ENCODE results near the gene DAP.
"Not testable (repeated sequence)": the region's sequence is repeated elsewhere in the genome, so short reads cannot be mapped to it uniquely, and the experiment has no call there.

DAP gene

GRCh38 chr5:10733426-10733825 lies 27.6 kb downstream of the DAP start:
- no peak for DNase-seq

GRCh38 chr5:10731913-10732312 lies 29.1 kb downstream of the DAP start:
- no peak for DNase-seq

DNA sequence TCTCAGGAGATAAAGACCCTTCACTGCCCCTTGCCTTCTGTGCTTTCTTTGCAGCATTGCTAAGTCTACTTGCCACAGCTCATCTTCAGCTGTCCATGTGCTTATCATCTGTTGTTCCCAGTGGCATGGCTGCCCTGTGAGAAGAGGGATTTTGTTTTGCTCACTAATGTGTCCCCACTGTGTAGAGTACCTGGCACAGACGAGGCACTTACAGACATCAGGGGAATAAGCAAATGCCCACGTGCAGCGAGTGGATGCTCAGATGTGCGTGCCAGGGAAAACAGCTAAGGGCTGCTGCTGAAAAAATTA lies 31.0 kb downstream of the DAP start:
- DNase-seq: no peak

DNA sequence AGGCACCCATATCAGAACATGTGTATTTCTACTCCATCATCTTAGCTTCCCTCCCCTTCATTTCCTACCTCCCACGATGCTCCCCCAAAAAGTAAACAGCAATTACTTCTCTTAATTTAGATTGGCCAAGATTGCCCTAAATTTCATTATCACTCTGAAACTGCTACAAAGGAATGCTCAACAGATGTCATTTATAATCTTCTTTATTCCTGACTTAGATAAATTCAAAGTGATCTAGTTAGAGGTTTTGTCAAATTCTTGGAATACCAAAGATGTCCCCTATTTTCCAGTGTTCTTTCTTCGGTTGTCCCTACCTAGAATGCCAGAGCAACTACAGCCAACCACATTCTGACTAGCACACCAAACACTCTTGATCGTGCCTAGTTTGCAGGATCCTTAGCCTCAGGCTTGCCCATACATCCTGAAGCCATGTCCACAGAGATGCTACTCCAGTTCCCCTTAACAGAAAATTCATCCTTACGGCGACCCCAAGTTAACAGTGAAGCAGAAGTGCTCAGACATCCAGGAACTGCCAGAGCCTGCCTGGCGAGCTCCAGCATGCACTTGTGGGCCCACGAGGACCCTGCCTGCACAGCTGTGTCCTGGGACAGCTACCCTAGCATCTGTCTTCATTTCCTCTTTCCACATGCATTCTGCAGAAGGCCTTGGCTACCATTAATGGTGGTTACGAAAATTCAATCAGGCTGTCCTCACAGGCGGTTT lies 31.6 kb downstream of the DAP start:
- DNase-seq: no peak

- DNase-seq: no peak
Measured at GRCh38 chr5:10728679-10729078, 32.4 kb downstream of the DAP start.

GRCh38 chr5:10727861-10728260 lies 33.2 kb downstream of the DAP start:
- no peak for DNase-seq

DNA sequence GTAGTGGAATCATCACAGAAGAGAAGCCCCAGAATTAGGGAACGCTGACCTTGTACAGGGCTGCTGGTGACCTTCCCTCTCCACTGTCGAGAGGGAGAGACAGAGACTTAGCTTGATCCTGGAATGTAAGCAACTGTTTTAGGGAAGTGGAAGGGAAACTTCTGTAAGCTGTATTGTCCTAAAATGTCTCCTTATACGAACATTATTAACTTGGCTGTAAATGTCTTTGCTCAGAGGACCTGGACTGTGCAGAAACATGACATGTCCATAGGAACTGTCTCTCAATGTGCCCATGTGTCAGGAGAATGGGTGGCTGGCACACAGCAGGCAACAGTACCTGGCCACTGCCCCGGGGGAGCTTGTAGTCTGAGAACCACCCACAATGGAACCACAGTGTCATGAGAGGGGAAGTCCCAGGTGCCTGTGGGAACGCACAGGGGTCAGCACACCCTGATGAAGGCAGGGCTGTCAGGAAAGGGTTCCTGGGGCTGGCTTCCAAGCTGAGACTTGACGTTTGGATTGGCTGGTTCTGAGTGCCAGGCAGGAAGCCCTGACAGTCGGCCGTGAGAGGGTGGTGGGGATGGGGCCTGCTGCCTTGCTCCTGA lies 34.0 kb downstream of the DAP start:
- no peak for DNase-seq

DNA sequence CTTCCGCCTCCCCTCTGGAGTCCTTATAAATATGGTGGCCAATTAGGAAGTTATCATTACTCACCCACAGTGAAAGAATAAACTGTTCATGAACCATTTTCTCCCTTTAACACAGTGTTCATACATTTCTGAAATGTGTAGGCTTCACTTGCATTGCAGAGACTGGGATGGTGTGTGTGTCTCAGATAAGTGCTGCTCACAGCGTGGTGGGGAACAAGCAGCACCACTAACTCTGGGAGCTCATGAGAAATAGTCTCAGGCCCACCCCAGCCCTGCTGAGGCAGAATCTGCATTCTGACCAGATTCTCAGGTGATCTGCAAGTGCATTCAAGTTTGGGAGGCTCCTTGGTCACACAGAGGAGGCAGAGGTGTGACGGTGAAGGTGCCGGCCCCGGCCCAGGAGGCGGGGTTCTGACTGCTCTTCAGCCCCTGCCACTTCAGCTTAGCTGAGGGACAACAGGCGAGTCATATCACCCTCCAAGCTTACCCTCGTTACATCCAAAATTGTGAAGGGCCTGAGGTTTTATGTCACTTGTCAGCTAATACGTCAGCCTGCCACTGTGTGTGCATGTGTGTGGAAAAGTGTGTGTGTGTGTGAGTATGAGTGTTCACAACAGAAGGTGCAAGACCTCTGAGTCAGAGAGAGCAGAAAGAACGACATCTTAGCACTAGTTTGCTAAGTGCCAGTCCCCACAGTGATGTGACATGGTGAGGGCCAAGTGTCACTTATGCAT lies 34.7 kb downstream of the DAP start:
- DNase-seq: no peak

GRCh38 chr5:10725636-10726035 lies 35.4 kb downstream of the DAP start:
- no peak for DNase-seq

DNA sequence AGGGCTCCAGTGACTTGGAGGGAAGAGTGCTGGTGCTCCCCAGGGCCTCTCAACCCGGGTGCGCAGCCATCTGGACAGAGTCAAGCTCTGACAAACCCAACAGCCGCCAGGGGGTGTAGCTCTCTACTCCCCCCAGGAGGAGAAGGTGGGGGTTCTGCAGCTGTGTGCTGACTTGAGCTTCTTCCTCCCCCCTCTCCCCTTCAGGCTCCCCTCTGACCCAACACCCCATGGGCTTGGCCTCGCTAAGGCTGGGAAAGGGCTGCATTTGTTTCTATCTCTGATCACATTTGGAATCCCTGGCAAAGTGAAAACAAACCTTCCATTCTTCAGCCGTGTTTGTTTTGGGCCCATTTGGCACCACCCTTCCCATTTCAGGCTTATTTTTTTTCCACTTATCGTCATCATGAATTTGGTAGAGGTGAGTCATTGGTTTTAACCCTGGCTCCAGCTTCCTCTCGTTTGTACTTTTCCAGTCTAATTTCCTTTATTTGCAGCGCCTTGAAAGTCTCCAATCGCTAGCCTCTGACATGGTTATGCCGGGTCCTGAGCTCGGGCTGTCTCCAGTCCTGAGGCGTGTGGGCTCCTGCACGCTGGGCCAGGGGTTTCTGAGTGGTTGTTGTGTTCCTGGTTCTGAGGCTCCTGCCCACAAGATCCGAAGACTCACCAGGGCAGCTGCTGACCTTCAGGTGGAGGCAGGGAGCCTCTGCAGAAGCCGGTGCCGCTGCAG lies 36.1 kb downstream of the DAP start:
- DNase-seq: peak; percentile 55

GRCh38 chr5:10723514-10723913 lies 37.5 kb downstream of the DAP start:
- no peak for DNase-seq

GRCh38 chr5:10720766-10721165 lies 40.3 kb downstream of the DAP start:
- not testable (repeated sequence) for DNase-seq

DNA sequence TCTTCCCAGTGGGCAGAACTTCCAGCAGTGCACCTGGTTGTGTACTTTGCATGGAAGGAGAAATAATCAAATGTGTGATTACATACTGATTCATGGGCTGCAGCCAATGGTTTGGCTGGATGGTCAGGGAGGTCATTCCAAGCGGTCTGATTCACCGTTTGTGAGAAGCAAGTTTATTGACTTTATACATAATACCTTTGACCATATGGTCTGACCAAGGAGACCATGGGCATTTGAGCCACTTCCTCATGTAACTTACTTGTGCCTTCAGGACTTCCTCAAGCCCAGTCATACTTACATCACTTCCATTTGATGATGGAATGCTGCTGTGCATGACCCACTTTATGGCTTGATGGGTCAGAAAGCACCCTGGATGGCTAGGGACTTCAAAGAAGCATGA lies 41.1 kb downstream of the DAP start:
- no peak for DNase-seq

DNA sequence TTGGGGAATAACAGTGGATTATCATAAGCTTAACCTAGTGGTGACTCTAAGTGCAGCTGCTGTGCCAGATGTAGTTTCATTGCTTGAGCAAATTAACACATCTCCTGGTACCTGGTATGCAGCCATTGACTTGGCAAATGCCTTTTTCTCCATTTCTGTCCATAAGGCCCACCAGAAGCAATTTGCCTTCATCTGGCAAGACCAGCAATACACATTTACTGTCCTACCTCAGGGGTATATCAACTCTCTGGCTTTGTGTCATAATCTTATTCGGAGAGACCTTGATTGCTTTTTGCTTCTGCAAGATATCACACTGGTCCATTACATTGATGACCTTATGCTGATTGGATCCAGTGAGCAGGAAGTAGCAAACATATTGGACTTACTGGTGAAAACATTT lies 42.4 kb downstream of the DAP start:
- DNase-seq: not testable (repeated sequence)

- not testable (repeated sequence) for DNase-seq
Measured at GRCh38 chr5:10716825-10717224, 44.2 kb downstream of the DAP start.

DNA sequence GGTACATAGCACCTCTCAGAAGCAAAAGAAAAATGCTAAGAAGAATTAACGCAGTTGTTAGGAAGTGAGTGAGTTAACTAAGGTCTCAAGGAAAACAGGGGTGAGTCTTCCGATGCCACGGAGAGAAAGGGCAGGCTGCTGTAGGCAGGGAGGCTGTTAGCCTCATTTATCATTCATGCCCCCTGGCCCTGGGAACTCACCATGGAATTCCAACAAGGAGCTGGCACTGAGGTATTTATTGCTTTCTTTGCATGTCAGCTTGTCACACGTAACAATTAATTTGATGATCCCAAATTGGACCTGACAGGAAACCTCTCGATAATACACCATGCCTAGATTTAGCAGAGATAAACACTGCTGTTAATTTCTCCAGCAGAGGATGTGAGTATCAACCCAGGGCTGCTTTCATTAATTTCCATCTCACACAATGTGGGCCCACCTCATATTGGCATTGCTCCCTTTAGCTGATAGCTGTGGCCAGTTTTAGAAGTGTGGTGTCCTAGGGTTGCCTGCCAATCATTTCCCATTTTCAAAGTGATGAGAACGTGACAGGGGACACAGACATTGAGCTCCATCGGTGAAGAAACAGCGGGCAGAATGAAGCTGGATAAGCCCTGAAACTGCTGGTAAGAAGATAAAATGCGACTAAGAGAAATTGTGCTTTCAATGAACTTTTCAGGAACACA lies 45.3 kb downstream of the DAP start:
- no peak for DNase-seq

DNA sequence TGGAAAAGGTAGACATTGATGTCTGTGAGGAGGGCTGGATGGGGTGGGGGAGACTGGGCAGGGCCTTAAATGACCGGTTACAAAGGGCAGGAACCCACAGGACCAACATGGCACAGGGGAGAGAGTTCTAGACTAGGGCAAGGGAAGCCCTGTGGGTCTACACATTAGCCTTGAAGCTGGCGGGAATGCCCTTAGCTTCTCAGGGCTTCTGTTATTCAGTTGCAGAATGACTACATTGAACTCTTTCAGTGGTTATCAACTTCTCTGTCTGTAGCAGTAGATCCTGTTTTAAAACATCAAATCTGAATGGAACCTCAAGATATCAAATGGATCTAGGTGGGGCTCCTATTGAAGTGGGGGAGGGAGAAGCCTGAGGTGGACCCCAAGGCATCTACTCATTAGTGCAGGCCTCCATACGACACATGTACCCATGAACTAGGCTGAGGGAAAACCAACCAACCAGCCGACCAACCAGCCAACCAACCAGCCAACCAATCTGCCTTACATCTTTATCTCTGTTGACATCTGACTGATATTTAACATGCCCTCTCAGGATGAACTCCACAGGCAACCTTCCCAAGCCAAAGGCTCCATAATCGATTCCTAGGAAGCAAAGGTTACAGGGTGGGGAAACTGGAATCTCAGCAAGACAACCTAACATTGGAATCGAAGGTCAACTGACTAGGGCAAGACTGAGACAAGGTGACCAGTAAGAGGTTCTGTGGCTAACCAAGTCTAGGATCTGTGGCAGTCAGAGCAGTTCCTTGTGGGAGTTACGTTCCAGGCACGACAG lies 48.3 kb downstream of the DAP start:
- no peak for DNase-seq

GRCh38 chr5:10711562-10711961 lies 49.5 kb downstream of the DAP start:
- DNase-seq: no peak

DNA sequence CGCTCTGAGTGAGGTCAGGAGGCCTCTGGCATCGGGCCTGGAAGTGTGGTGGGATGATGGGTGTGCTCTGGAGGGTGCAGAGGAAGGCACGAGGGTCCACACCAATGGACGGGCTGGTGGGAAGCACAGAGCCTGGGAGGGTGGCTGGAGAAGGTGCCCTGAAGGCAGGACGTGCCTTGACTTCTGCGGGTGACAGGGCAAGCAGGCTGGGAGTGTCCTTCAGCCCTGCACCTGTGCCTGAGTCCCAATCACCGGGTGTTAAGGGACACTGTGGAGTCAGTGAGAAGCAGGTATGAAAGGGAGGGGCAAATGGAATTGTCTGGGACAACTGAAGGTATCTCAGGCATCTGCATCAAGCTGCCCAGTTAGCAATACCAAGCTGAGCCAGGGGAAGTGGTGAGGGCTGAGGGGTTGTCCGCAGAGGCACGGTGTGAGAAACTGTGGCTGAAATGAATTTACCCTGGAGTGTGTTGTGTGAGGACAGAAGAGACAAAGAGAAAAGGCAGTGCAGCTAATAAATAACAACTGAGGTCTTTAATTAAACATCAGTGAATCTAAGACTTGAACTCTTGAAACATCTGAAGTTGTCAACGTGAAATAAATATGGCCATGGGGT lies 50.4 kb downstream of the DAP start:
- DNase-seq: no peak

DNA sequence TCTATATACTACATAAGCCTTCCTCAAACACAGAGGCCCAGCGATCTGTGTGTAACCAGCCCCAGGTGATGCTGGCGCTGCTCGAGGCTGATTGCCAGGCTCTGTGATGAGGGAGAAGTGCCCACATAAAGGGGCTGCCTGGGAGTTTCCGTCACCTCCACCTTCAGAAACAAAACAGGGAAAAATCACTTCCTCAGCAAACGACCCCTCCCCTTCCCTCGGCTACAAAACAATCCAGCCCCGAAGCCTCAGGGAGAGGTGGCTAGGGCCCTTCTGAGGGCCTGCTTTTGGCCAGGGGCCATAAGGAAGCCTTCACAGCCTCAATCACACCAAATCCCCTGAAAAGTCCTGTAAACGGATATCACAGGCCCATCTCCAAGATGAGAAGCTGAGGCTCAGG lies 51.1 kb downstream of the DAP start:
- DNase-seq: no peak

DNA sequence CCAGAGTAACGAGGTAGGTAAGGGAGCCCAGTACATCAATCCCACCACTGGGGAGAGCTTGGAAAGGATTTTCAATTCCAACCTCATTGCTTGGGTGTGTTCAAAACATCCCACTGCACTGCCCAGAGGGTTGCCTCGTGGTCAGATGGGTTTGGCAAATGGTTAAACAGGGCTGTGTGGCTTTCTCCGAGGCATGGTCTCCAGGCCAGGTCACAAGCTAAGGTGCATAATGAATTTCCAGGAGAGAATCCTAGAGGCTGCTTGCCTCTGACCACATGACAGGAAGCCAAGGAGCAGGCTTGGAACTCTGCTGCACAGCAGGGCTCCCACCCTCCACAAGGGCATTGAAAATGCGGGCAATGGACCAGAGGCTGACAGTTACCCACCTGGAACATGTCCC lies 51.6 kb downstream of the DAP start:
- DNase-seq: no peak
